Colonic mucosa (tissue), 4 donors: ENCODE data around the gene IL12RB1. TPM values are rescaled to one million over a fixed set of nuclear protein-coding genes. Genes with fewer than 3 reads are reported as not detected.
"Not testable (repeated sequence)": the region's sequence is repeated elsewhere in the genome, so short reads cannot be mapped to it uniquely, and the experiment has no call there.

ENCODE experiments used
- DNase-seq: peaks from one replicate; pipeline ENCODE4 v3.0.0-alpha.2; 2020
- H3K27ac ChIP-seq: fragments of 200-600 bp; one replicate; pipeline ENCODE4 v1.8.0; 2021
- H3K27me3 ChIP-seq: fragments of 200-600 bp; one replicate; pipeline ENCODE4 v1.8.0; 2021
- H3K36me3 ChIP-seq: fragments of 200-600 bp; one replicate; pipeline ENCODE4 v1.8.0; 2021
- H3K4me1 ChIP-seq: fragments of 200-600 bp; one replicate; pipeline ENCODE4 v1.8.0; 2021; ENCODE audit warnings: mild to moderate bottlenecking
- H3K4me3 ChIP-seq: fragments of 200-600 bp; one replicate; pipeline ENCODE4 v1.8.0; 2021
- H3K9ac ChIP-seq, 2 donors: one replicate each; pipeline ENCODE4 v1.7.0; 2013; ENCODE audit warnings: control low read depth in 2 of 2, low read depth in 2 of 2, low read length in 2 of 2
- H3K9me3 ChIP-seq: fragments of 200-600 bp; one replicate; pipeline ENCODE4 v1.8.0; 2021
- intact Hi-C: fragments of 100-400 bp; cut with DNase I; formaldehyde crosslinking; loops from one replicate; pipeline ENCODE4 v1.14.1; 2022
- total RNA-seq, 2 donors: library from RNA; stranded (reverse); fragmentation: NEBNext Ultra II Directional in 1 of 2; extraction: Animal tissue kit (Norgen Biotek cat#: 25700) in 1 of 2; gene quantifications; one replicate each; pipeline ENCODE4 v1.2.1, GENCODE V29; 2021
- TF ChIP-seq, protein P1 (sequence below): fragments of 200-600 bp; IDR thresholded peaks from one replicate; pipeline ENCODE4 v1.8.0; 2022; ENCODE audit warnings: antibody characterized with exemption, mild to moderate bottlenecking
- donor health status: healthy.
- donor health status: DM: no; HTN: no; CAD: no.
- donor health status: DM: no; HTN: no; CAD: no.

Gene IL12RB1
- total RNA-seq, 2 donors from 2014 or later = 0.53 to 1.1 TPM

DNA sequence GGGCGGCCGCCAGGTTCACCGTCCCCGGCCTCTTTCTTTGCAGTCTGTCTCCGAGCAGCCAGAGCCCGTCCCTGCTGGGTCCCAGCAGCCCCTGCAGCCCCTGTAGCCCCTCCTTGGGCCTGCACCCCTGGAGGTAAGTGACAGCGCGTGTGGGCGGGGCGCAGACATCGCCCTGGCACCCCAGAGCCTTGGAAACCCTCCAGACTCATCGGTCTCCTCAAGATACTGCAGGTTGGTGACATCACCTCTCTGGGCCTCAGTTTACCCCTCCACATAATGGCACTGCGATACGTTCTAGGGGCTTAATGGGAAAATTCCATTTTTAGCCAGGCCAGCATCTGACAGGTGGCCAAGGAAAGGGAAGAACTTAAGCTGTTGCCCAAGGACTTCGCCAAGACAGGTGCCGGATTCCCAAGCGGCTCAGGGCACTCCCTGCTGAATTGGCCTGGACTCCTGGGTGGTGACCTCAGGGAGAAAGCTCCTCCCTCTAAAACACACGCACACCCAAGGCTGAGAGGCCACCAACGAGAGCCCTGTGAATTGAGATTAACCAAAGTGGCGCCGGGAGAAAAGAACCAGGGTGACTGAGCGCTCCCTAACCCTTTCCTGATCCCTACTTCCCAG lies 24.0 kb upstream of the IL12RB1 start:
- TF ChIP-seq, protein P1, sequence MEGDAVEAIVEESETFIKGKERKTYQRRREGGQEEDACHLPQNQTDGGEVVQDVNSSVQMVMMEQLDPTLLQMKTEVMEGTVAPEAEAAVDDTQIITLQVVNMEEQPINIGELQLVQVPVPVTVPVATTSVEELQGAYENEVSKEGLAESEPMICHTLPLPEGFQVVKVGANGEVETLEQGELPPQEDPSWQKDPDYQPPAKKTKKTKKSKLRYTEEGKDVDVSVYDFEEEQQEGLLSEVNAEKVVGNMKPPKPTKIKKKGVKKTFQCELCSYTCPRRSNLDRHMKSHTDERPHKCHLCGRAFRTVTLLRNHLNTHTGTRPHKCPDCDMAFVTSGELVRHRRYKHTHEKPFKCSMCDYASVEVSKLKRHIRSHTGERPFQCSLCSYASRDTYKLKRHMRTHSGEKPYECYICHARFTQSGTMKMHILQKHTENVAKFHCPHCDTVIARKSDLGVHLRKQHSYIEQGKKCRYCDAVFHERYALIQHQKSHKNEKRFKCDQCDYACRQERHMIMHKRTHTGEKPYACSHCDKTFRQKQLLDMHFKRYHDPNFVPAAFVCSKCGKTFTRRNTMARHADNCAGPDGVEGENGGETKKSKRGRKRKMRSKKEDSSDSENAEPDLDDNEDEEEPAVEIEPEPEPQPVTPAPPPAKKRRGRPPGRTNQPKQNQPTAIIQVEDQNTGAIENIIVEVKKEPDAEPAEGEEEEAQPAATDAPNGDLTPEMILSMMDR = no peak
- Histone ChIP-seq H3K9me3 (no peaks in the 10 kb centered on the region), H3K9ac (peak overlapping the region; percentile 90 to 95), H3K4me3 (peak overlapping the region; percentile 71), H3K27ac (peak overlapping the region; percentile 77), H3K27me3 (no peaks in the 10 kb centered on the region), H3K36me3 (no peaks in the 10 kb centered on the region), H3K4me1 (peaks cover 5% of the 10 kb centered on the region)
- peak; percentile 86 for DNase-seq
- intact Hi-C loops = loop anchor here (5.0 kb wide), 1 partner anchor 57 kb away; no protein-coding TSS in a partner anchor

DNA sequence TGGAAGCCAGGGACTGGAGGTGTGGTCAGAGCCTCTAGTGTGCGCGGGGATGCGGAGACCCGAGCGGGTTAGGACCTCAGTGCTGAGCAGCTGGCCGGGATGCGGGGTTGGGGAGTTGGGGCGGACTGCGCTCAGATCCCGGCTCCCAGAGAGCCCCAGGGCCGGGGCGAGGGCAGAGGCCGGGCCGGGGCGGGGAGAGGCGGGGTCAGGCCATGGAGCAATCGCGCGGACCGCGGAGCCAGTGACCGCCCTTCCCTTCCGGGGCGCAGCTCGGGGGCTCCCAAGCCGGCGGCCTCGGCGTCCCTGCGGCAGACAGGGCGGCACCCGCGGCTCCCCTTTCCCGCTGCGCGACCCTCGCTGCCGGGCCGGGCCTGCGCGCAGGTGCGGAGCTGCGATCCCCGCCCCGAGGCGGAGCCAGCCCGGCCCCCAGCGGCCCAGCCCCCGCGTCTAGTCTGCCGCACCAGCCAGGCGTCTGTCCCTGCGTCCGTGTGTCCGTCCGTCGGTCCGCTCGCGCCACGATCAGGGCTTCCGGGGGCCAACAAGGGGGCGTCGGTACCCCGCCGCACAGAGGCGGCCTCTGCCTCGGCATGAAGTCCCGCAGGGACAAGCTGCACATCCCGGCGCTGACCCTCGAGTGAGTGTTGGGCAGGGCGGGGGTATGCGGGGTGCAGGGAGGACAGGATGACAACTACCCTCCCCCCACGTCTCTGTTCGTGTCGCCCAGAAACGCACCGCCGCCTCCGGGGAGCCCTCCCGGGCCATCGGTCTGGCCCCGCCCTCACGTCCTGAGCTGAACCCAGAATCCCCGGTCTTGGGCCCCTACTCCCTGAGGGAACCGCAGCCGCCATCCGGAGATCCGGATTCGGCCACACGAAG lies 23.2 kb upstream of the IL12RB1 start:
- Histone ChIP-seq H3K27ac (peak overlapping the region; percentile 77), H3K4me1 (peaks cover 5% of the 10 kb centered on the region), H3K36me3 (no peaks in the 10 kb centered on the region), H3K4me3 (peak overlapping the region; percentile 71), H3K9me3 (no peaks in the 10 kb centered on the region), H3K9ac (peak overlapping the region; percentile 90 to 95), H3K27me3 (no peaks in the 10 kb centered on the region)
- DNase-seq = peak; percentile 80
- TF ChIP-seq, protein P1 = no peak
- intact Hi-C loops = loop anchor here (5.0 kb wide), 1 partner anchor 57 kb away; no protein-coding TSS in a partner anchor

DNA sequence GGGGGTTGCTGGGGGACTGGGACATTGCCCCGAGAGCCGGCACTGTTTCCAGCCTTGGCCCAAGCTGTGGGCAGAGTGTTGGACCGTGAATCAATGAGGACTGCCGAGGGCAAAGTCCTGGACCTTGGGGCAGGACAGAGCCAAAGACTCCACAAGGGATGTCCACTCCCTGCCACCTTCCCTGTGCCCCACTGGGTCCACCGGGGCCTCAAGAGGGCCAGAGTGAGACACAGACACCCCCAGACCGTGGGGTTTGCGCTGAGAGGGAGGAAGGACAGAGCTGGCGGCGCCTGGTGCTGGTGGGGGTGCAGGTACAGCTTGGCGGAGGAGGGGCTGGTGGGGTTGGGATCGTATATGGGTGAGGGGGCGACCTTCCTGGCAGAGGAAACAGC lies 22.6 kb upstream of the IL12RB1 start:
- peak; percentile 58 for DNase-seq
- H3K9ac ChIP-seq = peak overlapping the region; percentile 90 to 95
- no peaks in the 10 kb centered on the region for H3K9me3 ChIP-seq
- H3K27ac ChIP-seq = peak overlapping the region; percentile 77
- TF ChIP-seq, protein P1 = no peak
- peaks cover 5% of the 10 kb centered on the region for H3K4me1 ChIP-seq
- H3K27me3 ChIP-seq = no peaks in the 10 kb centered on the region
- H3K36me3 ChIP-seq = no peaks in the 10 kb centered on the region
- intact Hi-C loops = no loop called here
- H3K4me3 ChIP-seq = peak overlapping the region; percentile 71

DNA sequence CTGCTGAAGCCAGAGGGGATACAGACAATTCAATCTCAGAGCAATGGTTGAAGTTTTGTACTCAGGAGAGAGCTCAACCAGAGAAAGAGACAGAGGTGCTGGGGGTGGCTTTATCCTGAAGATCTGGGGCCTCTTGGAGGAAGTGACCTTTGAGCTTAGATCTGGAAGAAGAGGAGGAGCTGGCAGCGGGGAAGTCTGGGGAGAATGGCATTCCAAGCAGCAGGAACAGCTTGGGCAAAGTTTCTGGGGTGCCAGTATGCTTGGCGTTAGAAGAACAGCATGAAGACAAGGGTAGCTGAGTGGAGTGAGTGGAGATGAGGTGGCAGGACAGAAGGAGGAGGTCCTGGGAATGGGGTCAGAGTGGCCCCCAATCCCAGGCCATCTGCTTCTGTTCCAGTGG lies 22.2 kb upstream of the IL12RB1 start:
- Histone ChIP-seq H3K9me3 (no peaks in the 10 kb centered on the region), H3K27me3 (no peaks in the 10 kb centered on the region), H3K4me3 (no peak overlapping the region), H3K36me3 (no peaks in the 10 kb centered on the region), H3K4me1 (peaks cover 5% of the 10 kb centered on the region), H3K27ac (peak overlapping the region; percentile 77), H3K9ac (peak overlapping the region; percentile 90 to 95)
- TF ChIP-seq, protein P1 = no peak
- intact Hi-C loops = no loop called here
- peak; percentile 69 for DNase-seq

DNA sequence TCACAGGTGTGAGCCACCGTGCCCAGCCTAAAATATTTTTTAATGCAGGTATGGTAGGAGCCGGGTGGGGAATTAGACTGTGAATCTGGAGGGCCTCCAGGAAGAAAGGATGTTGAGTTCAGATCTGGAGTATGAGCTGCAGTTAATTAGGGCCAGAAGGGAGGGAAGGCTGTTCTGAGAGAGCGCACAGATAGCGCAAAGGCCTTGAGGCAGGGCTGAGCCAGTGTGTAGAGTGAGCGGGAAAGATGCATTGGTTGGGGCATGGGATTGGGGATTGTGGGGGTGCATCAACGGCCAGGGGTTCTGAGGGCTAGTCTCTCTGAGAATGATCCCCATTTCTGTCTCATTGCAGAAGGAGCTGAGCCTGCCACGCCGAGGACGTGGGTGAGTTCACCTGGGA lies 20.5 kb upstream of the IL12RB1 start:
- peaks cover 5% of the 10 kb centered on the region for H3K4me1 ChIP-seq
- TF ChIP-seq, protein P1 = no peak
- no peaks in the 10 kb centered on the region for H3K9me3 ChIP-seq
- H3K36me3 ChIP-seq = no peaks in the 10 kb centered on the region
- no peak for DNase-seq
- H3K9ac ChIP-seq = no peak overlapping the region
- H3K4me3 ChIP-seq = no peak overlapping the region
- H3K27me3 ChIP-seq = no peaks in the 10 kb centered on the region
- intact Hi-C loops = no loop called here
- no peak overlapping the region for H3K27ac ChIP-seq

DNA sequence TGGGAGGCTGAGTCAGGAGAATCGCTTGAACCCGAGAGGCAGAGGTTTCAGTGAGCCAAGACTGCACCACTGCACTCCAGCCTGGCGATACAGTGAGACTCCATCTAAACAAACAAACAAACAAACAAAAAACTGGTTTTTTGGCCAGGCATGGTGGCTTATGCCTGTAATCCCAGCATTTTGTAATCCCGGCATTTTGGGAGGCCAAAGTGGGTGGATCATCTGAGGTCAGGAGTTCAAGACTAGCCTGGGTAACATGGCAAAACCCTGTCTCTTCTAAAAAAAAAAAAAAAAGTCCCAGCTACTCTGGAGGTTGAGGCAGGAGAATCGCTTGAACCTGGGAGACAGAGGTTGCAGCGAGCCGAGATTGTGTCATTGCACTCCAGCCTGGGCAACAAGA lies 18.5 kb upstream of the IL12RB1 start:
- H3K27me3 ChIP-seq, H3K4me3 ChIP-seq, H3K27ac ChIP-seq, H3K36me3 ChIP-seq, DNase-seq, H3K9ac ChIP-seq, H3K9me3 ChIP-seq, intact Hi-C loops, H3K4me1 ChIP-seq: not testable (repeated sequence)
